ENCODE results near the gene FHOD3. TPM values are rescaled to one million over a fixed set of nuclear protein-coding genes. Genes with fewer than 3 reads are reported as not detected.

Gene FHOD3
- total and polyA plus RNA-seq, 2 of the 8 experiments (the other 6 are each of a cell fraction or from before 2014, with no cell fraction given): 9.7 to 10.5 TPM

DNA sequence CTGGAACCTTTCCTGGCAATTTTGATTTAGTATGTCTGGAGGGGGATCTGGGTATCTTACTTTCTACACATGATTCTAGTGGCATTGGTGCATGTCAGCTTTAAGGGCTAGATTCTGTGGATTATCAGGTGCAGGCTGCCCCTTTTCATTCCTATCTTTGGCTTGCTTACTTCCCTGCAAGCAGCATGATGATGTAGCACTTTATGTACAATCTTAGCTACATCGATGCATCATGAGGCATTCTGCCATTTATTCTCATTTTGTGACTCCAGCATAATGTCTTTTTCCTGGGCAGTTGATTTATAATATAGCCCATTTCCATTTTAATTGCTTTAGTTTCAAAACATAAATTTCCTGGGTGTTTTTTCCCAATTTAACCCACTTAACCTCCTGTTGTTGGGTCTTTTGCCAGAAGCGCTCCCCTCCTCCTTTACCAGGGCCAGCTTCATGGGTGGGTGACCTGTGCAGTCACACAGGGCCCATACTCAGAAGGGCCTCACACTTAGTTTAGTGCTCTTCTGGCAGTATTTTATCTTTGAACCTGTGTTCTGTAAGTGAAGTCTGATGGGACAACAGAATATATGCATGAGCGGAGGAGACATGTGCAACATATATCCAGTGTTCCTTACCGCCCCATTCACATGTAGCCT, 495.2 kb downstream of the FHOD3 start (continued):
- TF ChIP-seq CTBP2 (IDR thresholded peaks at IDR 0.05; ENCODE audit: borderline replicate concordance, insufficient read depth, insufficient read length, low read length) (no peak), TAF7 (optimal IDR thresholded peaks at IDR 0.05; ENCODE audit: borderline replicate concordance, low read depth, low read length) (no peak), SP4 (IDR thresholded peaks at IDR 0.05; ENCODE audit: low read length) (no peak), POLR2A (IDR thresholded peaks at IDR 0.05; ENCODE audit: control extremely low read depth in 1 of 2, low read depth in 2 of 2, low read length in 2 of 2) (no peak), POLR2AphosphoS5 (IDR thresholded peaks at IDR 0.05; ENCODE audit: low read depth, low read length) (no peak), KDM5A (IDR thresholded peaks at IDR 0.05; ENCODE audit: low read length) (no peak)
